GM19463 (cell line): Measurements from ENCODE around the gene NRXN2.

Source experiments
- ATAC-seq: cut with Tn5 transposase; IDR thresholded peaks from one replicate; pipeline ENCODE4 v1.9.1; 2021; ENCODE audit warnings: mild to moderate bottlenecking, moderate library complexity; ENCODE audit not compliant: unreplicated experiment

NRXN2 gene

GRCh38 chr11:64759131-64759721 lies 36.2 kb upstream of the NRXN2 start:
- ATAC-seq = no peak

GRCh38 chr11:64758330-64759079 lies 35.5 kb upstream of the NRXN2 start:
- no peak for ATAC-seq

GRCh38 chr11:64757549-64758329 lies 34.7 kb upstream of the NRXN2 start:
- no peak for ATAC-seq

GRCh38 chr11:64755681-64756361 lies 32.8 kb upstream of the NRXN2 start:
- no peak for ATAC-seq

DNA sequence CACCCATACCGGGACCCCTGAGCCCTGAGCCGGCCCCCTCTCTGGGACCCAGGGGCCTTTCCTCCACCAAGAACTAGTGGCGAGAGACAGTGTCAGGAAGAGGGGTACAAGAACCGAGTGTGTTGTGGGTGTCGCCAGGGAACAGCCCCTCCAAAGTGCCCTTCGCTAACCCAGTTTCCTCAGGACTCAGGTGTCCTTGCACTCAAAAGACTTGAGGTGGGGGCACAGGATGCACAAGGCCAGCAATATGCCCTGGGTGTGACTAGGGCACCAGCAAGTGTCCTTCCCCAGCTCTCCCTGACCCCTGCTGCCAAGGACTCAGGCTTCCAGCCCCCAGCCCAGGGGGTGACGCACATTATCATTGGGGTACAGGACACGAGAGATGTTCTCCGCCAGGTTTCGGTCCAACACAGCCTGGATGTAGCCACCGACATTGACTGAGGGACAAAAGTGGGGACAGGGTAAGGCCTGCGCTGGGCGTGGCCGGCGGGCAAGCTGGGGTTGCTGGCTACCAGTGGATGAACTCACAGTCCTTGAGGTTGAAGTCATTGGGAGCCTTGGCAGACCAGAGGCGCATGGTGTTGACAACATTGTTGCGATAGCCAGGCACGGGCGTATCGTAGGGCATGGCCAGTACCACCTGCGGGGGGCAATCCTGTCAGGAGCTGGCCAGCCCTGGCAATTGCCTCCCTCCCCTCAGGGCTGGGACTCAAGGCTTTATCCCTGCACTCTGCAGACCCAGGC lies 32.1 kb upstream of the NRXN2 start:
- ATAC-seq = no peak

DNA sequence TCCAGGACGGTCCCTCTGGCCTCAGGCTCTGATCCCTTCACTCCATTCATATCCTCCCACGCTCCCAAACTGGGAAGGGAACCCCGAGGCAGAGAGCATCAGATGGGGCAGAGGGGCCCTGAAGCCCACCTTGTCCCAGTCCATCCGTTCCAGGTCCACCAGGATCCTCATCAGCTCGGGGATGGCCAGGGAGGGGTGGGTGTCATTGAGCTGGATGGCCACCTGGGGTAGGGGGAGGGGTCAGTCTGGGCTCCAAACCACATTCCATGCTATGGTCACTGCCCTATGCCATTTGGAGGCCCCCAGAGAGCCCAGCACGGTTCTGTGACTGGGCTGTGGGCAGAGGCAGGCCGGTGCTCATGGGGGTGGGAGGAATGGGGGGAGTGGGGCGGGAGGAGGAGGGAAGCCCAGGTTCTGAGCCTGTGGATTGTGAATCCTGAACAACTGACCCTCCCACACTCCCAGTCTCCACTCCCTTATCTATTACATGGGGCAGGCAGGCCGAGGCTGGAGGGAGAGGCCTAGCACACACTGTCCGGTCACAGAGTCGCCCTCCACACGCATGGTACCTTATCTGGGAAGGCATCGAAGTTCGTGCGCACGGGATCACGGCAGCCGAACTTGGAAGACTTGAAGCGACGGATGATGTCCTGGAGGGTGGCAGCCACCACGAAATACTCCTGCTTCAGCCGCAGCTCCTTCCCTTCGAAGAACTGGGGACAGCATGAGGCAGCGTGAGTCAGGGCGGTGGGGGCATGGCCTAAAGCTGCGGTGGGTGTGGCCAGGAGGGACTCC lies 31.3 kb upstream of the NRXN2 start:
- no peak for ATAC-seq

GRCh38 chr11:64753380-64754123 lies 30.6 kb upstream of the NRXN2 start:
- no peak for ATAC-seq

GRCh38 chr11:64753019-64753379 lies 30.0 kb upstream of the NRXN2 start:
- no peak for ATAC-seq

GRCh38 chr11:64752175-64752970 lies 29.4 kb upstream of the NRXN2 start:
- ATAC-seq = no peak

DNA sequence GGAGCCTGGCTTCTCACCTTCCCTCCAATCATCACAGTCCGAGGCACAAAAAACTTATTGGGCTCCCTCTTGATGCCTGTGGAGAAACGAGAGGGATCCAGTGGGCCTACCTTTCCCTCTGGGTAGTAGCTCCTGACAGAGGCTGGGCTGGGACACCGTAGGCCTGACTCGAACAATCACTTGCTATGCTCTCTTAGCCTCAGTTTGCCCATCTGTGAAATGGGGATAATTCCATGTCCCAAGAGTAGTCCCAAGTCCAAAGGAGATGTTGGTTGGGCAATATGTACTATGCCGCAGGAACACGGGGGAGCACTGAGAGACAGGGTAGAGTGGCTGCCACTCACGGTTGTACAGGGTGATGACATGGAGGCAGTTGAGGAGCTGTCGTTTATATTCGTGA lies 28.6 kb upstream of the NRXN2 start:
- ATAC-seq = no peak

- ATAC-seq = no peak
Observed at GRCh38 chr11:64751136-64751535, 28.1 kb upstream of the NRXN2 start.

GRCh38 chr11:64750361-64751054 lies 27.5 kb upstream of the NRXN2 start:
- ATAC-seq = no peak

DNA sequence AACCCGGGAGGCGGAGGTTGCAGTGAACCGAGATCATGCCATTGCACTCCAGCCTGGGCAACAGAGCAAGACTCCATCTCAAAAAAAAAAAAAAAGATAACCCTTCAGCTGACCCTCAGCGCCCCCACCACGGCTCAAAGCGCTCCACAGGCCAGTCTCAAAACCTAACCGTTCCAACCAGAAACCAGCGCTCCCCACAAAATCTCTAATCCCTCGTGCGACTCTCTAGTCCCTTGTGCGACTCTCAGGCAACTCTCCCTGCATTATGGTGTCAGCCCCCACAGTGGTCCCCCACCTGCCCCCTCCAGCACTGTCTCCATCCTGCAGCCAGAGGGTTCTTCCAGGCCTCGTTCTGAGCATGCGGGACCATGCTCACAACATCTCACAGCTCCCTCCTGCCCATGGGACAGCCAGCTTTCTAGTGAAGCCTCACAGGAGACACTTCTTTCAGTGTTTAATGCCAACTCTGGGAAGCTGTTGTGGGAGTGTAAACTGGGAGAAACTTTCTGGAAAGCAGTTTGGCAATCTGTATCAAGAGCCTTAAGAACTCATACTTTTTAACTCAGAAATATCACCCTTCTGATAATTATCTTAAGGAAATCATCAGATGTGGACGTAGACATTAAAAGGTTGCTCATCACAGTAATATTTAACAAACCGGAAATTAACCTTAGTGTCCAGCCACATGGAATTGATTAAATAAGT lies 25.1 kb upstream of the NRXN2 start:
- ATAC-seq = no peak

GRCh38 chr11:64746486-64746885 lies 23.5 kb upstream of the NRXN2 start:
- ATAC-seq = no peak

DNA sequence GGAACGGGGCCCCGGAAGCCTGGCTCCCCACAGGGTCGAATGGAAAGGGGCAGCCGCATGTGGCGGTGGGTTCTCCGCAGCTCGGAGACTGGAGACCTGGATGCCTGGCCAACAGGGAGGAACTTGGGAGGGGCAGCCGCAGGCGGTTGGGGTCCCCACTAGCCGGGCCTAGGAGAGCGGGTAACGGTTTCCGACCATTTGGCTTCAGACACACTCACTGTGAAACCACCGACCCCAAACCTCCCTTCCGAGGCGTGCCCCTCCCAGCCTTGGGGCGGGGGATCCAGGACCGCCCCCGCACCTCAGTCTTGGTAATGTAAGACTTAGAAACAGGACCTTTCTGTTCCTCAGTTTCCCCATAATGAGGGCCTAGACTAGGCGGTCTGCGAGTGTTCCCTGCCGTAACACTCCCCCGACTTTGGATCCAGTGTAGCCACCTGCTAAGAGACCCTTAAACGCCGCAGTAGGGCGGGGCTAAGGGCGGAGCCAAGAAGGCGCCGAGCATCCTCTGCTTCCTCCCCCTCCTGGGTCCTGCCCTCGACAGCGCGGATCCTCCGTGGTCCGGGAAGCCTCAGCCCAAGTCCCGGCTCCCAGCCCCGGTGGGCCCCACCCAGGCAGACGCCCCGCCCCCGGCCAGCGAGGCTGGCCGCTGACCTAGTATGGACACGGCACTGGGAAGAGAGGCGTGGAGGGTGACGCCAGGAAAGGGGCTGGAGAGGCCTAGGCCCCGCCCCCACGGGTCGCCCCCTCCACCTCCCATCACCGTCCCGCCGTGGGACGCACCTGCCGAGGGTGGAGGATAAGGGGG lies 22.7 kb upstream of the NRXN2 start:
- ATAC-seq = no peak

DNA sequence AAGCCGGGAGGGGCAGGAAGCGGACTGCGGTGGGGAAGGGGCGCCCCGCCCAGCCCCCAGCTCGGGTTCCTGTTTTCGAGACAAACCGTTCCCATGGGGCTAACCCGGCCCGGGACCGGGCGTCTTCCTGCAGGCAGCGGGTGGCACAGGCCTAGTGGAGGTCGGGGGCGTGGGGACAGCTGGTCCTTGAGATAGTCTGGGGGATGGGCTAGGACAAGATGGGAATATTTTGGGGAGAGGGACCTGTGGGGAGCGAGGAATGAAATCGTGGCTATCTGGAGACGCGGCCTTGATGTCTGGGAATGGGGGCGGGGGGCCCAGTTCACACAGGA lies 22.2 kb upstream of the NRXN2 start:
- no peak for ATAC-seq
